WI38 (cell line): Measurements from ENCODE around the gene PRR15L.

Experiments used
- H3K4me3 ChIP-seq: 2 replicates; pipeline ENCODE4 v1.5.1; 2011; ENCODE audit warnings: low read depth, mild to moderate bottlenecking, control low read depth, low read length
- CTCF ChIP-seq: IDR thresholded peaks from 2 replicates; pipeline ENCODE4 v1.5.1; 2012; ENCODE audit warnings: low read depth, mild to moderate bottlenecking, control low read depth, low read length

The PRR15L gene

GRCh38 chr17:47969930-47970724, 12.4 kb upstream of the PRR15L start:
- no peak for TF ChIP-seq CTCF
- H3K4me3 ChIP-seq = no peak overlapping the region

GRCh38 chr17:47968836-47969235, 11.2 kb upstream of the PRR15L start:
- no peak for TF ChIP-seq CTCF
- no peak overlapping the region for H3K4me3 ChIP-seq

GRCh38 chr17:47967607-47968252, 10.0 kb upstream of the PRR15L start:
- no peak for TF ChIP-seq CTCF
- H3K4me3 ChIP-seq = no peak overlapping the region

GRCh38 chr17:47966079-47966519, 8.4 kb upstream of the PRR15L start:
- H3K4me3 ChIP-seq = no peak overlapping the region
- TF ChIP-seq CTCF = no peak

GRCh38 chr17:47964856-47965255, 7.2 kb upstream of the PRR15L start:
- no peak overlapping the region for H3K4me3 ChIP-seq
- TF ChIP-seq CTCF = no peak

GRCh38 chr17:47962901-47963300, 5.2 kb upstream of the PRR15L start:
- TF ChIP-seq CTCF = no peak

GRCh38 chr17:47961406-47961805, 3.7 kb upstream of the PRR15L start:
- no peak for TF ChIP-seq CTCF
- H3K4me3 ChIP-seq = no peak overlapping the region

More at GRCh38 chr17:47962901-47963300, 5.2 kb upstream of the PRR15L start:
- no peak overlapping the region for H3K4me3 ChIP-seq
